ENCODE results near the gene CENPN.

CENPN gene

DNA sequence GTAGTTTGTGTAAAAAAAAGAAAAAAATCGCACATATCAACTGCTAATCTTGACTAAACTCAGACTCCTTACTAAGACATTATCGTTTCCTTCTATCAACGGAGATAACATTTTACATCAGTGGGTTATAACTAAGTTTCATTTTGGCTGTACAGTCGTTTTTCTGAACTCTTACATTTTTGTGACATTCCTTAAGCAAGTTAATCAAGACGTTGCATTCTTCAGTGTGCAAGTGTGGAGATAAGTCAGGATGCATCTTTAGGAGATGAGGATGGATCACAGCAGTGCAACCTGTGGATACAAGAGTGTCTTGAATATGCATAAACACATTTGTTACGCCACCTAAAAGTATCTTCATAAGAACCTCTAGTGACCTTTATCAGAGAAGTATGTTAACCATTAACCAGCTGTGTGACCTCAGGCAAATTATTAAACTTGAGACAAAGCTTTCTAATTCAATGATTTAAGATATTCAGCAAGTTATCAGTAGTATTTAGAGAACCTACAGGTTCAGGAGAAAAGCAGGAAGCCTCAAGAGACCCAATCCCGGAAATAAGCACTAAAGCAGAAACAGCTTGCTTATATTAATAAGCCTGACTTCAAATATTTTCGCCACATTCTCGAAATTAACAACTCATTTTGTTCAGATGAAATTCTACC, 9.7 kb upstream of the CENPN start:
- TF ChIP-seq CTCF (IDR thresholded peaks at IDR 0.05; ENCODE audit: borderline replicate concordance, insufficient read depth, low read depth, low read length) = no peak
- peak overlapping the region; percentile 2 for H3K4me3 ChIP-seq (ENCODE audit: low read depth, low read length)

DNA sequence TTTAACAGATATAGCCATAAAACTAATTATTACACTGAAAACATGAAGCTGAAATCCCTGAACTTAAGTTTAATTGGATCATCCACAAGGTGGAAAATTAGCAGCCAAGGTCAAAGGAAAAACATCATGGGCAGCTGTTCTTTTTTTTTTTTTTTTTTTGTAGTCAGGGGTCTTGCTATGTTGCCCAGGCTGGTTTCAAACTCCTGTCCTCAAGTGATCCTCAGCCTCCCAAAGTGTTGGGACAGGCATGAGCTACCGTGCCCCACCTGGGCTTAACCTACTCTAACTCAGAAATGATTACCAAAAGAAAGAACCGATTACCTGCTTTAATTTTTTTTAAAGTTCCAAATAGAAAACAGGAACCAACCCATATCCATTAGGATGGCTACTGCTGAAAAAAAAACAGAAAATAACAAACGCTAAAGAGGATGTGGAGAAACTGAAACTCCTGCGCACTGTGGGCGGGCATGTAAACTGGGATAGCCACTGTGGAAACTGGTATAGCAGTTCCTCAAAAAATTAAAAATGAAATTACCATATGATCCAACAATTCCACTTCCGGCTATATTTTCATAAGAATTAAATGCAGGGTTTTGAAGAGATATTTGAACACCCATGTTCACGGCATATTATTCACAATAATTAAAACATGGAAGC, 8.9 kb upstream of the CENPN start:
- TF ChIP-seq CTCF (IDR thresholded peaks at IDR 0.05; ENCODE audit: borderline replicate concordance, insufficient read depth, low read depth, low read length) = no peak
- H3K4me3 ChIP-seq (ENCODE audit: low read depth, low read length) = no peak overlapping the region

DNA sequence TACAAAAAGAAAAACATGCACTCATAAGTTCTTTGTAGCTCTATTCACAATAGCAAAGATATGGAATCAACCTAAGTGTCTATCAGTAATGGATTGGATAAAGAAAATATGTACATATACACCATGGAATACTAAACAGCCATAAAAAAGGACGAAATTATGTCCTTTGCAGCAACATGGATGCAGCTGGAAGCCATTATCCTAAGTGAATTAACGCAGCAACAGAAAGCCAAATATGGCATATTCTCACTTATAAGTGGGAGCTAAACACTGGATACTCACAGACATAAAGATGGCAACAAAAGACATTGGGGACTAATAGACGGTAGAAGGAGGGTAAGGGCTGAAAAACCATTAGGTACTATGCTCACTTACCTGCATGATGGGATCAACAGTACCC, 6.1 kb upstream of the CENPN start:
- no peak overlapping the region for H3K4me3 ChIP-seq (ENCODE audit: low read depth, low read length)
- TF ChIP-seq CTCF (IDR thresholded peaks at IDR 0.05; ENCODE audit: borderline replicate concordance, insufficient read depth, low read depth, low read length) = no peak

DNA sequence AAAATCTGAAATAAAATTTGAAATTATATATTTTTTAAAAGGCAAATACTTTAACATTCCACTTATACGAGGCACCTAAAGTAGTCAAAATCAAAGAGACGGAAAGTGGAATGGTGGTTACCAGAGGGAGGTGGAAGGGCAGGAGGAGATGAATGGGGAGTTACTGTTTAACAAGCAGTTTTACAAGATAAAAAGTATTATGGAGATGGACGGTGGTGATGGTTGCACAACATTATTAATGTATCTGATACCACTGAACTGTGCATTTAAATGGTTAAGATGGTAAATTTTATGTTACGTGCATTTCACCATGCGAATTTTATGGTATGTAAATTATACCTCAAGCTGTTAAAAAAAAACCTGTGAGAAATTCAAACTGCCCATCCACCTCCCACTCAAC, 5.7 kb upstream of the CENPN start:
- H3K4me3 ChIP-seq (ENCODE audit: low read depth, low read length) = no peak overlapping the region
- no peak for TF ChIP-seq CTCF (IDR thresholded peaks at IDR 0.05; ENCODE audit: borderline replicate concordance, insufficient read depth, low read depth, low read length)

DNA sequence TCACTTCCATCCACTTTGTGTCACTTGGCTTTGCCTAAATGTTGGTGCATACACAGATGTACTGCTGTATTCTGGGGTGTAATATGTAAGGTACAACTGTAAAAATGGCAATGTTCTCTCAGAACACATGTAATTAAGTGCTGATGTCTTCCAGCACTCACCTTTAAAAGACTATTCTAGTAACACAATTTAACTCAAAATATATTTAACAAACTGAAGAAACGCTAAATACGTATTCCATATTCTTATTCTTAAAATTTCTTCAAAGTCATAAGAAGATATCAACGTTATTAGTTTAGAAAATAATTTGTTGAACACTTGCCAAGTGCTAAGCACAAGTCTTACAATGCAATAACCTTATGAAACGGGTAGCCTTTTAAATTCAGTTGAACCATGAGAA, 4.0 kb upstream of the CENPN start:
- no peak for TF ChIP-seq CTCF (IDR thresholded peaks at IDR 0.05; ENCODE audit: borderline replicate concordance, insufficient read depth, low read depth, low read length)

DNA sequence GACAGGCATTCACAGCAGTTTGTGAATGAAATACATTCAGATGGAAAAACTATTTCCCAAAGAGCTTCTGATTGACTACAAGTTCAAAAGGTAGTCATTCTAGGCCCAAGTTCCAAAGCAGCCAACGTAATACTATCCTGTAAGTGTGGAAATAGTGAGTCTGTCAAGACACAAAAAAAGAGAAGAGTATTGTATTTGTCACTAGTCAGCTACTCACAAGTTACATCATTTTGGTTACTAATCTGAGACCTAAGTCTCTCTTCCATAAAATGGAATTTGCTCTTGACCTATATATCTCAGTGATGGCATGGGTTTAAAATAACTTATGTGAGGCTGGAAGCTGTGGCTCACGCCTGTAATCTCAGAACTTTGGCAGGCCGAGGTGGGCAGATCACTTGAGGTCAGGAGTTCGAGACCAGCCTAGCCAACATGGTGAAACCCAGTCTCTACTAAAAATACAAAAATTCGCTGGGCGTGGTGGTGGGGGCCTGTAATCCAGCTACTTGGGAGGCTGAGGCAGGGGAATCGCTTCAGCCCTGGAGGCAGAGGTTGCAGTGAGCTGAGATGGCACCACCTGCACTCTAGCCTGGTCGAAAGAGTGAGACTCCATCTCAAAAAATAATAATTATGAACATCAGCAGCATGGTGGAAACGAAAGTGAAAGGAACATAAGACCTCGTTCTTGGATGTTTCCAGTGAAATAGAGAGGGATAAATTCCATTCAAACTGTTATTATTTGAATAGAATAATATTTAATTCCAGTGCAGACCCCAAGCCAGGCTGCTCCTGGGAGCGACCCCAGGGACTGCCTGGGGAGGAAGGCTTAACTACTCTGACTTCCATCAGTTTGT, 3.2 kb upstream of the CENPN start:
- no peak for TF ChIP-seq CTCF (IDR thresholded peaks at IDR 0.05; ENCODE audit: borderline replicate concordance, insufficient read depth, low read depth, low read length)
- H3K4me3 ChIP-seq (ENCODE audit: low read depth, low read length) = peak overlapping the region; percentile 31

More for the DNA sequence above, 4.0 kb upstream of the CENPN start:
- H3K4me3 ChIP-seq (ENCODE audit: low read depth, low read length) = no peak overlapping the region

All from GM12875 (cell line).